K562 (cell line): ENCODE results near the gene RAPSN. TPM values are rescaled to one million over a fixed set of nuclear protein-coding genes. Genes with fewer than 3 reads are reported as not detected.

Experiments
- ATAC-seq: fragments of 200-7000 bp; cut with Tn5 transposase; 3 replicates; pipeline ENCODE4 v1.9.1; 2020; ENCODE audit warnings: moderate library complexity
- BruUV-seq: library from RNA; stranded (reverse); fragments of 400-500 nt; replicated peaks from 2 replicates; lab custom pipeline; 2021; lab: Mats Ljungman, UMichigan
- CTCF ChIA-PET: fragments of 300-600 bp; formaldehyde crosslinking; extraction: SDS; loops from one replicate; lab custom pipeline; 2021; ENCODE audit warnings: low intra/inter-chr PET ratio; lab: Yijun Ruan, JAX
- POLR2A ChIA-PET: fragments of 300-600, 350-650 bp; sonication (Branson Sonifier 250); formaldehyde crosslinking; extraction: SDS; loops from one replicate; lab custom pipeline; 2021; ENCODE audit warnings: antibody characterized with exemption, inconsistent platforms; lab: Yijun Ruan, JAX
- DNase-seq, 4 experiments: peaks; one replicate each; pipeline versions ENCODE4 v3.0.0 to v3.0.0-alpha.2; 2011 to 2018; ENCODE audit warnings: low spot score in 3 of 4, mixed read lengths in 3 of 4; ENCODE audit errors: extremely low read depth in 1 of 4
- FAIRE-seq: peaks from 2 replicates; lab custom pipeline; 2011; peaks lifted over from hg19 to GRCh38; lab: Jason Lieb, UNC
- H2AFZ ChIP-seq: 2 replicates; pipeline ENCODE4 v1.6.0; 2011; ENCODE audit warnings: low read depth, low read length, control low read depth, inconsistent platforms
- H3K27ac ChIP-seq: fragments of 200-600 bp; 3 replicates; pipeline ENCODE4 v1.8.0; 2011; ENCODE audit warnings: low read depth, mild to moderate bottlenecking, control low read depth, inconsistent platforms, low read length, moderate library complexity, mixed read lengths; ENCODE audit errors: extremely low read depth
- H3K27me3 ChIP-seq, 2 experiments: fragments of 300-600 bp in 1 of 2; 2 replicates in 1 of 2; 3 replicates in 1 of 2; pipeline versions ENCODE4 v1.6.0 to v1.8.0; 2011; ENCODE audit warnings: inconsistent platforms in 2 of 2, low read length in 2 of 2, mild to moderate bottlenecking in 1 of 2, mixed read lengths in 1 of 2, moderate library complexity in 1 of 2; ENCODE audit not compliant: control insufficient read depth in 2 of 2, insufficient read depth in 2 of 2
- H3K36me3 ChIP-seq: fragments of 300-600 bp; 3 replicates; pipeline ENCODE4 v1.8.0; 2011; ENCODE audit warnings: mild to moderate bottlenecking, low read length, inconsistent platforms; ENCODE audit not compliant: control insufficient read depth, insufficient read depth
- H3K4me1 ChIP-seq, 2 experiments: fragments of 200-600 bp in 1 of 2; replicated peaks in 1 of 2; 2 replicates in 1 of 2; 3 replicates in 1 of 2; pipeline versions ENCODE4 v1.5.1 to v1.8.0; 2011; ENCODE audit warnings: inconsistent platforms in 2 of 2, low read length in 2 of 2, mild to moderate bottlenecking in 1 of 2, mixed read lengths in 1 of 2, moderate library complexity in 1 of 2; ENCODE audit not compliant: control insufficient read depth in 2 of 2, insufficient read depth in 2 of 2
- H3K4me2 ChIP-seq: 2 replicates; pipeline ENCODE4 v1.6.1; 2011; ENCODE audit warnings: low read length, control low read depth, inconsistent platforms, mixed read lengths; ENCODE audit not compliant: insufficient read depth
- H3K4me3 ChIP-seq: fragments of 200-600 bp; sonication (generic), shearing (Covaris generic); 2 replicates; pipeline ENCODE4 v1.5.1; 2016; ENCODE audit warnings: control low read depth, inconsistent platforms
- H3K79me2 ChIP-seq: fragments of 200-600 bp; 3 replicates; pipeline ENCODE4 v1.8.0; 2011; ENCODE audit warnings: low read length, inconsistent platforms; ENCODE audit not compliant: control insufficient read depth, insufficient read depth
- H3K9ac ChIP-seq, 2 experiments: 2 replicates each; pipeline versions ENCODE4 v1.6.0 to v1.6.1; 2011; ENCODE audit warnings: low read depth in 2 of 2, low read length in 2 of 2, control low read depth in 1 of 2, inconsistent platforms in 1 of 2, mild to moderate bottlenecking in 1 of 2, mixed read lengths in 1 of 2; ENCODE audit not compliant: insufficient read depth in 1 of 2
- H3K9me1 ChIP-seq: one replicate; pipeline ENCODE4 v1.6.0; 2011; ENCODE audit warnings: inconsistent platforms, mild to moderate bottlenecking, low read length, moderate library complexity; ENCODE audit not compliant: control insufficient read depth, insufficient read depth
- H3K9me3 ChIP-seq: replicated peaks from 2 replicates; pipeline ENCODE4 v1.5.1; 2011; ENCODE audit warnings: low read depth, low read length, inconsistent platforms; ENCODE audit not compliant: control insufficient read depth, insufficient read depth
- H4K20me1 ChIP-seq: replicated peaks from 2 replicates; pipeline ENCODE4 v1.6.1; 2011; ENCODE audit warnings: low read length, inconsistent platforms, mixed read lengths; ENCODE audit not compliant: control insufficient read depth, insufficient read depth
- CGGBP1 ChIP-seq: fragments of 250-450 bp; sonication (Bioruptor Pico); IDR thresholded peaks from 2 replicates; pipeline ENCODE4 v1.9.0; 2021; ENCODE audit warnings: mild to moderate bottlenecking
- HEY1 ChIP-seq: fragments of 250-450 bp; sonication (Bioruptor Pico); IDR thresholded peaks from 2 replicates; pipeline ENCODE4 v1.5.0; 2020; ENCODE audit warnings: mild to moderate bottlenecking, moderate library complexity, borderline replicate concordance
- SNAPC5 ChIP-seq: fragments of 250-450 bp; sonication (Bioruptor Pico); IDR thresholded peaks from 2 replicates; pipeline ENCODE4 v1.8.0; 2021; ENCODE audit warnings: moderate library complexity, mild to moderate bottlenecking, inconsistent platforms
- ZKSCAN3 ChIP-seq: fragments of 250-450 bp; sonication (Bioruptor Pico); IDR thresholded peaks from 2 replicates; pipeline ENCODE4 v1.4.0; 2020
- WGBS: fragments of 100-300 bp; shearing (Covaris generic); methylation state at CpG from one replicate; pipeline ENCODE4 v1.1.6; 2016; ENCODE audit warnings: low coverage, mixed read lengths; ENCODE audit not compliant: insufficient coverage; ENCODE audit errors: missing lambda C conversion rate; 5-methylcytosine and 5-hydroxymethylcytosine counted together
- in situ Hi-C: fragments of 300-500 bp; cut with MboI; formaldehyde crosslinking; loops from 4 replicates; pipeline ENCODE4 v1.15.0; 2018; ENCODE audit warnings: inconsistent platforms, mixed read lengths
- intact Hi-C: fragments of 100-400 bp; cut with micrococcal nuclease; formaldehyde crosslinking; loops from 2 replicates; pipeline ENCODE4 v1.14.2; 2022
- polyA plus RNA-seq, 8 experiments: library from polyadenylated mRNA; depleted of rRNA in 4 of 8; stranded (reverse) in 5 of 8; unstranded in 3 of 8; fragments of >200 nt; fragmentation: Nextera tagmentation in 2 of 8; fragmentation: Illumina TruSeq in 1 of 8; extraction: Ambion mirVana in 2 of 8; extraction: Trizol in 1 of 8; gene quantifications; 2 replicates each; pipeline versions ENCODE4 v1.2.1 to v1.2.3, GENCODE V29; 2011 to 2014; ENCODE audit warnings: inconsistent platforms in 1 of 8, missing spikeins in 1 of 8
- total RNA-seq, 7 experiments: library from RNA; depleted of rRNA in 6 of 7; stranded (reverse); fragments of >200 nt in 6 of 7; fragmentation: Illumina TruSeq in 2 of 7; extraction: Trizol in 2 of 7; gene quantifications; 2 replicates each; pipeline versions ENCODE4 v1.2.1 to v1.2.3, GENCODE V29; 2011 to 2021; ENCODE audit warnings: low replicate concordance in 1 of 7

RAPSN gene
- total and polyA plus RNA-seq, 9 of the 15 experiments (the other 6 are each of a cell fraction or from before 2014, with no cell fraction given): 0.06 to 0.11 TPM; not detected in 7

GRCh38 chr11:47470671-47471070, 21.7 kb upstream of the RAPSN start (continued):
- no peak for TF ChIP-seq CGGBP1 (CRISPR knock-in tag)
- TF ChIP-seq HEY1 (CRISPR knock-in tag): no peak
- TF ChIP-seq SNAPC5: no peak
- TF ChIP-seq, all 486 proteins: peak for 0

- H4K20me1 ChIP-seq: peaks cover 18% of the 10 kb centered on the region; the same call in 1 of the 2 replicates
- no peaks in the 10 kb centered on the region for H3K9me3 ChIP-seq
- no peaks in the 10 kb centered on the region for H3K4me1 ChIP-seq
- intact Hi-C loops (no loop called here), in situ Hi-C loops (no loop called here)
- H2AFZ ChIP-seq: no peak overlapping the region
- no peaks in the 10 kb centered on the region for H3K27me3 ChIP-seq
- H3K36me3 ChIP-seq: peaks cover 93% of the 10 kb centered on the region
- peaks cover 4% of the 10 kb centered on the region; the same call in 1 of the 3 replicates for H3K79me2 ChIP-seq
- CTCF ChIA-PET: no interaction called here
- 89% methylated on average over 7 of the region's 7 CpGs for WGBS
- H3K9me1 ChIP-seq: no peaks in the 10 kb centered on the region
- H3K4me3 ChIP-seq: no peak overlapping the region
- no peak overlapping the region; a peak in 1 of 4 replicates for H3K9ac ChIP-seq
- BruUV-seq: no TSS peak
- no peak overlapping the region for H3K27ac ChIP-seq
- FAIRE-seq: no peak
- no peak for TF ChIP-seq ZKSCAN3 (CRISPR knock-in tag)
- ATAC-seq: peak; percentile 26; the same call in 2 of the 3 replicates
- POLR2A ChIA-PET: no interaction called here
- DNase-seq: no peak
- no peak overlapping the region for H3K4me2 ChIP-seq
These were observed 20.6 kb upstream of the RAPSN start for GRCh38 chr11:47469361-47470179.
